Measurements from ENCODE around the gene FBXO8.

DNA sequence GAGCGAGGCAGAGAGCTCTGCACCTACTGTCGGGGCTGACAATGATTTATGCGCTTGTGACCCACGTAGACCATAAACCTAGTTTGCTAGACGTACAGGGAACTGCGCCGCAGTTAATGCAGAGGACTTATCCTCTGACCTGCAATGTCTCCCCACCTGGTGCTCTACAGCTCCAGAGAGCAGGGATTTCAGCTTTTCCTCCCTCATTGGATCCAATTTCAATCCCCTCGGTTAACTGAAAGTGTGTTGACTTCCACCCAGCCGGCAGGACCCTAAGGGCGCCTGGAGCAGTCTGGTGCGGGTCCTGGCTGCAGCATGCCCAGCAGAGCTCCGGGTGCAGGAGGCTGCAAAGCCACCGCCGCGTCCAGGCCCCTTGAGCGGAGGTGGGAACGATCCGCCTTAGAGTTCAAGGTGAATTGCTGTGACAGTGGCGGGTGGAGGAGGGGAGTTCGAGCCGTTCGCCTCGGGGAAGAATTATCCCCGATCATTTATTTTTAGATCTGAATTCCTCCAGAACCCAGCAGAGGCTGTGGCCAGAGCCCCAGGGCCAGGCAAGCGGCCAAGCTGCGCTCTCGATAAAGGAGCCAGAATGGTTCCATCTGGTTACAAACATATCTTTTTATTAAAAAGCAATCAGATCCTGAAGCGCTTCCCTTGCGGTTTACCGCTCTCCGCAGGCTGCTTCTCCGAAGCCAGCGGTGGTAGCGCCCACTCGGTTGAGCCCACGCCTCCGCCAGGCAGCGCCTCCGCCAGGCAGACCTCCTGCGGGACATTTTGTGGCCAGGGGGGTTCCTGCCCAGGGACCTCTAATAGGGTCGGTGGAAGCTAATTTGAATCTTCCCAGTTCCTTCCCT is 66.0 kb downstream of the FBXO8 start:
- TF ChIP-seq, protein P1, sequence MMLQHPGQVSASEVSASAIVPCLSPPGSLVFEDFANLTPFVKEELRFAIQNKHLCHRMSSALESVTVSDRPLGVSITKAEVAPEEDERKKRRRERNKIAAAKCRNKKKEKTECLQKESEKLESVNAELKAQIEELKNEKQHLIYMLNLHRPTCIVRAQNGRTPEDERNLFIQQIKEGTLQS (CRISPR knock-in tag; conservative IDR thresholded peaks at IDR 0.05), result no peak
- TF ChIP-seq TCF7 (CRISPR knock-in tag; IDR thresholded peaks at IDR 0.05; ENCODE audit: low read depth), result no peak
- TF ChIP-seq, protein P2, sequence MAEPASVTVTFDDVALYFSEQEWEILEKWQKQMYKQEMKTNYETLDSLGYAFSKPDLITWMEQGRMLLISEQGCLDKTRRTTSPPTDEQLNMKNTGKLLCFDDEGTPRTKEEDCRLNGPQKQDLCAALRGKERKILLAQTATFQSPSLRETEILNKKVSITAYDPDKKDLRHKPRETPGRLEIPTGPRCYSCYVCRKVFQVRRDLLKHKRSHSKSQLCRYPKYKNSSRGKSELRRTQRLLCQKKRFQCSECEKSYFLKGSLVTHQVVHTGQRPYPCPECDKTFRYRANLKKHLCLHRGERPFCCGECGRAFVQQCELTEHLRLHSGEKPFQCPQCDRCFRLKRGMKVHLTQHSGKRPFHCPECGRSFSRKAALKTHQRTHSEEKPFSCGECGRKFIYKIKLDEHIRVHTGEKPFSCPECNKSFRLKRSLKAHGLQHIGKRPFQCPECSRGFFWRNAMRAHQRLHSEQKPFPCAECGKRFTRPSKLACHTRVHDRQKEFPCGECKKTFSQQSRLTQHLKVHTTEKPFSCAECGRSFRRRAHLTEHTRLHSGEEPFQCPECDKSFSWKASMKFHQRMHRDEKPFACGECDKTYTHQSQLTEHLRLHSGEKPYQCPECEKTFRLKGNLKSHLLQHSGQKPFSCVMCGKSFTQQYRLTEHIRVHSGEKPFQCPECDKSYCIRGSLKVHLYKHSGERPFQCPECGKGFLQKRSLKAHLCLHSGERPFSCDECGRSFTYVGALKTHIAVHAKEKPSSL (CRISPR knock-in tag; conservative IDR thresholded peaks at IDR 0.05), result no peak
- TF ChIP-seq GTF2I (CRISPR knock-in tag; conservative IDR thresholded peaks at IDR 0.05), result no peak
- TF ChIP-seq TEAD4 (CRISPR knock-in tag; IDR thresholded peaks at IDR 0.05), result no peak
- TF ChIP-seq ZBTB43 (CRISPR knock-in tag; IDR thresholded peaks at IDR 0.05), result no peak
- no peak for TF ChIP-seq JUN (CRISPR knock-in tag; IDR thresholded peaks at IDR 0.05)
- no peak for TF ChIP-seq NR2C2 (CRISPR knock-in tag; IDR thresholded peaks at IDR 0.05)

Data from WTC11 (cell line).